HG02610 (cell line): ENCODE data around the gene BRD9.
"Not testable (repeated sequence)": the region's sequence is repeated elsewhere in the genome, so short reads cannot be mapped to it uniquely, and the experiment has no call there.

ENCODE experiments used
- ATAC-seq: cut with Tn5 transposase; IDR thresholded peaks from one replicate; pipeline ENCODE4 v1.9.1; 2021; ENCODE audit warnings: mild to moderate bottlenecking, moderate library complexity; ENCODE audit not compliant: unreplicated experiment

The BRD9 gene

DNA sequence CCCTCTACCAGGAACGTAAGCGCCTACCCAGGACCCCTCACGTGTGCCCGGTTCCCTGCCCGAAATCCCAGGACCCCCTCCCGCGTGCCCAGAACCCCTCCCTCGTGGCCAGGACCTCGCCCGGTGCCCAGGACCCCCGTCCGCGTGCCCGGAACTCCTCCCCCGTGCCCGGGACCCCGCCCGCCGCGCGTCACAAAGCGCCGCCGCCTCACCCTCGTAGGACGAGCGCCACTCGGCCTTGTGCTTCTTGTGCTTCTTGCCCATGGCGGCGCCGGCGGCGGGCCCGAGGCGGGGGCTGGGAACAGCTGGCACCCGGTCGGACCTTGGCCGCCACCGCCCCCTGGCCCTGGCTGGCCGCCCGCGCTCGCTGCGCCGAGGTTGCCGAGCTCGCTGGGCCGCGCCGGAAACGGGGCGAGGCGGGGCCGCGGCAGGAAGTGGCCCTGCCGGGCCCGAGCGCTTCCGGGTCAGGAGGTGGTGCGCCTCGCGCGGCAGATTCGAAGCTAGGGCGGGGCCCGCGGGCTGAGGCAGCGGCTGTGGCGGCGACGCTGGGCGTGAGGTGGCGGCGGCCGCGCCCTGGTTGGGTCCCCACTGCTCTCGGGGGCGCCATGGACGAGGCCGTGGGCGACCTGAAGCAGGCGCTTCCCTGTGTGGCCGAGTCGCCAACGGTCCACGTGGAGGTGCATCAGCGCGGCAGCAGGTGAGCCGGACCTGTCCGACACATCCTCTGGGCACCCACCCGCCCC is at the start of gene BRD9, which contains the start of gene TRIP13:
Gene BRD9 (minus strand): TSS at position 408 of the 743 bp plus-strand sequence. CDS start 144 bp downstream, at position 264.
Gene TRIP13 (plus strand): TSS at position 491 of the 743 bp plus-strand sequence. CDS start 115 bp downstream, at position 606.
- ATAC-seq = peak; percentile 98

DNA sequence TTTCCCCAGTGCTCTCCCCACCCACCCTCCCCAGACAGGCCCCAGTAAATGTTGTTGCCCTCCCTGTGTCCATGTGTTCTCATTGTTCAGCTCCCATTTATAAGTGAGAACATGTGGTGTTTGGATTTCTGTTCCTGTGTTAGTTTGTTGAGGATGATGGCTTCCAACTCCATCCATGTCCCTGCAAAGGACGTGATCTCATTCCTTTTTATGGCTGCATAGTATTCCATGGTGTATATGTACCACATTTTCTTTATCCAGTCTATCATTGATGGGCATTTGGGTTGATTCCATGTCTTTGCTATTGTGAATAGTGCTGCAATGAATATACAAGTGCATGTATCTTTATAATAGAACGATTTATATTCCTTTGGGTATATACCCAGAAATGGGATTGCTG is 48.1 kb upstream of the BRD9 start:
- ATAC-seq = not testable (repeated sequence)

DNA sequence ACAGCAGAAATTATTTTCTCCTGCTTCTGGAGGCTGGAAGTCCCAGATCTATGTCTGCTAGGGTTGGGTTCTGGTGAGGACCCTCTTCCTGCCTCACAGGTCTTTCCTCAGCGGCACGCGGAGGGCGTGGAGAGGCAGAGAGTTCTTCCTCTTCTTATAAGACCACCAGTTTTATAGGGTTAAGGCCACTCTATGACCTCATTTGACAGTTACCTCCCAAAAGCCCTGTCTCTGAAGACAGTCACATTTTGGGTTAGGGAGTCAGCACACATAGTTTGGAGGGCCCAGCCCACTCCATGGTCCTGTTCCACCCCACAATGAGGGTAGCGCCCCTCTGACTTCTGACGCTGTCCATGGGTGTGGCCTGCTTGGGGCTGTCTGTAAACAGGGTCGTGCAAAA is 46.8 kb upstream of the BRD9 start:
- no peak for ATAC-seq

- no peak for ATAC-seq
Observed at GRCh38 chr5:937151-937924, 44.7 kb upstream of the BRD9 start.

DNA sequence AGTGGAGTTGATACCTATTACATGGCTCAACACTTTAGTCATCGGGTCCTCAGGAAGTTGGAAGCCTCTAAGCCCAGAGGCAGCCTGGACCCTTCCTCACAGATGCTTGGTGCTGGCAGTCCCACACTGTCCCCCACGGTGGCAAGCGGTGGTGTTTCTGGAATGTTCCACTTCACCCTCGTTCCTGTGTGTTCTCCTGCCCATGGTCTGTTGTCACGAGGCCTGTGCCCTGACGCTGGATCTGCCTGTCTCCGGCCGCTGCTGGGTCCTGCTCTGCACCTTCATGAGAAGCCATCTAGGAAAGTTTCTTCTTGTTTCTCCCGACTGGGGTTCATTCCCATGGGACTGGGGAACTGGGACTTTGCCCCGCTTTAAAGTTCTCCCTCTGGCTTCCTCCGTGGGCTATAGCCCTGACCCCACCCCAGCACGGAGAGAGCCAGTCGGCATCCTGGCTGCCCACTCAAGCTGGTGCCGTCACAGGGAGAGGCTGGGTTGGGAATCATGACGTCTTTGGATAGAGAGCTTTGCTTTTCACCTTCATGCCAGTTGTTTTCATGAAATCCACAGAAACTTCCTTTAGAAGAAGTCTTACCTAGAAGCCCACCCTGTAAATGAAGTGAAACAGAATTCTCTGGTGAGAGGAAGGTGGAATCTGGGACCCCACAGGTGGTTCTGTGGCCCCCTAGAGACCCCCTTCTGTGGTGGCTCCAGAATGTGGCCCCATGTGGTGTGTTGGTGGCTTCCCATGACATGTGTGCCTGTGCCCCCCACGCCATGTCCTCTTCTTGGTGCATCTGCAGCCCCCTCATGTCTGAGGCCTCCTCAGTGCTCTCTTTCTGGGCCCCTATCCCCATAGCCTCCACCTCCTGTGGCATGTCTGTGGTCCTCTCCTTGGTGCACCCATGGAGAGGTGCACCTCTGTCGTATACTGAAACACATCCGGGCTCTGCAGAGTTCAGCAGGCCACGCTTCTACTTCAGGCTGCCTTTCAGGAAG is 43.8 kb upstream of the BRD9 start:
- ATAC-seq = no peak

DNA sequence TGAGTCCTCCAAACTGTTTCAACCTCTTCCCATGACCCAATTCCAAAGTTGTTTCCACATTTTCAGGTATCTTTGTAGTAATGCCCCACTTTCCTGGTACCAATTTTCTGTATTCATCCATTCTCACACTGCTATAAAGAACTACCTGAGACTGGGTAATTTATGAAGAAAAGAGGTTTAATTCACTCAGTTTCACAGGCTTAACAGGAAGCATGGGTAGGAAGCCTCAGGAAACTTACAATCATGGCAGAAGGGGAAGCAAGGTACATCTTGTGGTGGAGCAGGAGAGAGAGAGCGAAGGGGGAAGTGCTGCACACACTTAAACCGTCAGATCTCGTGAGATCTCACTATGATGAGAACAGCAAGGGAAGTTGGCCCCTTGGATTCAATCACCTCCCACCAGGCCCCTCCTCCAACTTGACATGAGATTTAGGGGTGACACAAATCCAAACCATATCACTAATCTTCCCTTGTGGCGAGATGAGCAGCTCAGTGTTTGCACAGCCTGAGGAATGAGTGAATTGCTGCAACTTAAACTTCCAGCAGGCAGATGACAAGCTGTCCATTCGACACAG is 43.0 kb upstream of the BRD9 start:
- no peak for ATAC-seq

DNA sequence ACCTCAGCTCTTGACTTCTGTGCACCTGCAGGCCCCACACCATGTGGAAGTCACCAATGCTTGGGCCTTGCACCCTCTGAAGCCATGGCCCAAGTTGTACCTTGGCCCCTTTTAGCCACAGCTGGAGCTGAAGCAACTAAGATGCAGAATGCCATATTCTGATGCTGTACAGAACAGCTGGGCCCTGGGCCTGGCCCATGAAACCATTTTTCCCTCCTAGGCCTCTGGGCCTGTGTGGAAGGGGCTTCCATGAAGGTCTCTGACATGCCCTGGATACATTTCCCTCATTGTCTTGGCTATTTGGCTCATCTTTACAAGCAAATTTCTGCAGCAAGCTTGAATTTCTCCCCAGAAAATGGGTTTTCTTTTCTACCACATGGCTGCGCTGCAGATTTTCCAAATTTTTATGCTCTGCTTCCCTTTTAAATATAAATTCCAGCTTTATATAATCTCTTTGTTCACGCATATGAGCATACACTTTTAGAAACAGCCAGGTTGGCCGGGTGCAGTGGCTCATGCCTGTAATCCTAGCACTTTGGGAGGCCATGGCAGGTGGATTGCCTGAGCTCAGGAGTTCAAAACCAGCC is 41.9 kb upstream of the BRD9 start:
- ATAC-seq = not testable (repeated sequence)

DNA sequence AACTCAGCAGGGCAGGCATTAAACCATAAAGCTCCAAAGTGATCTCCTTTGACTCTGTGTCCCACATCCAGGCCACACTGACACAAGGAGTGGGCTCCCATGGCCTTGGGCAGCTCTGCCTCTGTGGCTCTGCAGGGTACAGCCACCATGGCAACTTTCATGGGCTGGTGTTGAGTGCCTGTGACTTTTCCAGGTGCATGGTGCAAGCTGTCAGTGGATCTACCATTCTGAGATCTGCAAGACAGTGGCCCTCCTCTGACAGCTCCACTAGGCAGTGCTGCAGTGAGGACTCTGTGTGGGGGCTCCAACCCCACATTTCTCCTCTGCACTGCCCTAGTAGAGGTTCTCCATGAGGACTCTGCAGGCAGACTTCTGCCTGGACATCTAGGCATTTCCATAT is 41.4 kb upstream of the BRD9 start:
- not testable (repeated sequence) for ATAC-seq

- no peak for ATAC-seq
Observed at GRCh38 chr5:933251-933861, 40.8 kb upstream of the BRD9 start.

DNA sequence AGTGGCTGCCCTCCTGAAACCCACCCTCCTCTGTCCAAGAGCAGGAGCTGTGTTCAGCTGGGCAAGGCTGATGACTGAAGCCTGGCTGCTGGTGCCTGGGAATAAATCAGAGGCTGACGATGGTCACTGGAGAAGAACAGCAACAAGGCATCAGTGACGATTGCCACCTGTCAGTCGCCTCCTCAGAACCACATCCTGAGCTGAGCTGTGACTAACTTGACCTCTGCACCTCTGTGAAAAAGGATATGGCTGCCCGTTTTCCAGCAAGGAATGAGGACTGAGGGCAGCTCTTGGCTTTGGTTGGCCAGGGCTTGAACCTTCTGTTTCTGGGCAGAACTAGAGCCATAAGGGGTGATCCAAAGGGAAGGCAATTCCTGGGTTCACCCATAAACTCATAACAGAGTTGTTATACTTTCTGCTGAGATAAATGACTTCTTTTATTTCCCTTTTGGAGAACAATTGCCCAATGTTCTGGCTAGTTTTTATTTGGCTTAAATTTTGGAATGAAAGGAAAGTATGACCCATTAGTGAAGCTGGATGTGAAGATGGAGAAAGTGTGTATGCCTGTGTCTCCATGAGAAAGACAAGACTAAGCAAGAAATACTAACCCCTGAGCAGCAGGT is 40.1 kb upstream of the BRD9 start:
- ATAC-seq = no peak

DNA sequence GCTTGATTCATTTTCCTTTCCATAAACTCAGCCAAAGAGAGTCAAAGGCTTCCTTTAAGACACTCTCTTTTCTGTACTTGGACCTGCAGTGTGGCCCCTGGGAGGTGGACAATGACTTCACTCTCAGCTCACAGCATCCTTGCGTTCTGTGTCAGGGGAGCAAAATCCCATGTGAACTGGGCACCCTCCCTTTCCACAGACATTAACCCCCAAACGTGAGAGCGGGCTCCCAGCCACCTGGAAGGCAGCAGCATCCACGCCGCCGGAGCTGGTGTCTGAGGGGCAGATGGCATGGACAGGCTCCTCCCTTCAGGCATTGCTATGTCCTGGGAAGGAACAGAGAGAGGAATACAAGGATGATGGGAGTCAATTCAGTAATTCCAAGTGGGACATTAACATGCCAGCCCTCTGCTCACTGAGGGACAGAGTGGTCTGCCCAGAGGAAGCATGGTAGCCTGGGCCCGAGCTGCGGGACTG is 39.6 kb upstream of the BRD9 start:
- ATAC-seq = no peak

- ATAC-seq = no peak
Observed at GRCh38 chr5:931570-932145, 39.1 kb upstream of the BRD9 start.

- ATAC-seq = no peak
Observed at GRCh38 chr5:930866-931265, 38.3 kb upstream of the BRD9 start.

DNA sequence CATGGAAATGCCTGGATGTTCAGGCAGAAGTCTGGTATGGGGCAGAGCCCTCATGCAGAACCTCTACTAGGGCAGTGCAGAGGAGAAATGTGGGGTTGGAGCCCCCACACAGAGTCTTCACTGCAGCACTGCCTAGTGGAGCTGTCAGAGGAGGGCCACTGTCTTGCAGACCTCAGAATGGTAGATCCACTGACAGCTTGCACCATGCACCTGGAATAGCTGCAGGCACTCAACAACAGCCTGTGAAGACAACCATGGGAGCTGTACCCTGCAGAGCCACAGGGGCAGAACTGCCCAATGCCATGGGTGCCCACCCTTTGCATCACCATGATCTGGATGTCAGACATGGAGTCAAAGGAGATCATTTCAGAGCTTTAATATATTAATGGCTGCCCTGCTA is 37.0 kb upstream of the BRD9 start:
- ATAC-seq = no peak

DNA sequence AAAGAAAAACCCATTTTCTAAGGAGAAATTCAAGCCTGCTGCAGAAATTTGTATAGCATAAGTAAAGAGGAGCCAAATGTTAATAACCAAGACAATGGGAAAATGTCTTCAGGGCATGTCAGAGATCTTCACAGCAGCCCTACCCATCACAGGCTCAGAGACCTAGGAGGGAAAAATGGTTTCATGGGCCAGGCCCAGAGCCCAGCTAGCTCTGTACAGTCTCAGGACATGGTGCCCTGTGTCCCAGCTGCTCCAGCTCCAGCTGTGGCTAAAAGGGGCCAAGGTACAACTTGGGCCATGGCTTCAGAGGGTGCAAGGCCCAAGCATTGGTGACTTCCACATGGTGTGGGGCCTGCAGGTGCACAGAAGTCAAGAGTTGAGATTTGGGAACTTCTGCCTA is 36.6 kb upstream of the BRD9 start:
- not testable (repeated sequence) for ATAC-seq

- no peak for ATAC-seq
Observed at GRCh38 chr5:927172-928015, 34.8 kb upstream of the BRD9 start.

GRCh38 chr5:926417-927171 is 34.0 kb upstream of the BRD9 start:
- no peak for ATAC-seq
